ENCODE data around the gene SLIT3.
"Not testable (repeated sequence)": the region's sequence is repeated elsewhere in the genome, so short reads cannot be mapped to it uniquely, and the experiment has no call there.

Gene SLIT3

DNA sequence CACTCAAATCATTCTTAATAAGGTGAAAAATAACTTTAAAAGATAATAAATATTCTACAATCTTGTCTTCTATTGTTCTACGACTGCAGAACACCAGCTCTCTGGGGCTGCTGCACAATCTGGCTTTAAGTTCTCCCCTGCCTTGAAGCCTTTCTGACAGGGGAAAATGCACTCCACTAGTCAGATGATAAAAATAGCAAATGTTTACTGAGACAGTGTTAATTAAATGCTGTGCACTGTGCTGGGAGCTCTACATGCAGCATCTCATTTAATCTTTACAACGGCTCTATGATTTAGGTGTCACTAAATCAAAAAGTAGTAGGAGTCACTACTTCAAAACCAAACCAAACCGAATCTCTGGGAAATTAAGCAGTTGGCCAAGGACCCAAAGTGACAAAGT lies 132.7 kb downstream of the SLIT3 start:
- DNase-seq = no peak

DNA sequence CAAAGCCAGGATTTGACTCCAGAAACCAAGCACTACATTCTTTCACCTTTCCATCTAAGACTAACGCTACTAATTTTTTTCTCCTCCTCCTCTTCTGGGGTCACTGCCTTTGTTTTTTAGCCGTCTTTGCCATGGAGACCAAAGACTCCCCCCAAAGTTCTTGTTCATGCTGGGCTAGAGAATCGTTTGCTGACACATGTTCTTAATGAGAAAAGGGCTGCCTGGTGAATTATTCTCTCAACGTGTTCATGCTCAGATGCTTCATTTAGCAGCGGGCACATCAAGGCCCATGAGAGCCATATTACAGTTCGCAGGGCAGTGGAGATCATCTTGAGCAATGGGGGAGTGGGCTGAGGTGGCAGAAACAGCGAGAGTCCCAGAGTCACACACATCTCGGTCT lies 134.9 kb downstream of the SLIT3 start:
- DNase-seq = no peak

DNA sequence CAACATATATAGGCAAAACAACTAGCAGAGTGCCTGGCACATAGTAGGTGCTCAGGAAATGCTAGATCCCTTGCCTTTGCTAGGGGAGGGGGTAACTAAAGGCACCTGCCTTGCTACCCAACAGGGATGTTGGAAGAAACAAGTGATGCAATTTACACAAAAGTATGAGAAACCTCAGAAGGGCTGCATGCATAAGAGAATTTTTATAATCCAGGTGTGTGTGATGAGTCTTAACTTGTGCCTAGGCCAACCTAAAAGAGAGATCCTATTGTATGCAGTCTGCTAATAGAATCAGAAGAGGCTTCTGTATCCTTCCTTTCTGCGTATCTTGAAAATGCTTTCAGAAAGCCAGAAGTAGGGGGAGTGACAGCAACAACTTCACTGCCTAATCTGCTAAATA lies 135.9 kb downstream of the SLIT3 start:
- no peak for DNase-seq

DNA sequence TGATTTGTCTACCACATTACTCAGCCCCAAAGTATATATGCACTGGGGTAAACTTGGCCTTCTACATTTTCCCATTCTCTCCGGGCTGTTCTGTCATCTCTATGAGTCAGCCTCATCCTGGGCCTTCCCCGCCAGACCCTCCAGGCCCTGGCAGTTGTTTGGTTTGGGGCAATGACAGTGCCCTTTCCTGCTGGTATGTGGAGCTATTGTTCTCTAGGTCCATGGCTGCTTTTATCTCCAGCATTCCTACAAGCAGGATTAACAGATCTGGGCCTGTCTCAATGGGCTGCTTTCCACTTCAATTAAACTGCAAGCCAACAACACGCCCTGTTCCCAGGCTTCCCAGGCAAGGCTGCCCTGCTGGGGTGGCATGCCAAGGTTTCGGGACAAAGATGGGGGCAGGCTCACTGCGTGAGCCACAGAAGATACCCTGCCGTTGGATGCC lies 136.4 kb downstream of the SLIT3 start:
- DNase-seq = no peak

DNA sequence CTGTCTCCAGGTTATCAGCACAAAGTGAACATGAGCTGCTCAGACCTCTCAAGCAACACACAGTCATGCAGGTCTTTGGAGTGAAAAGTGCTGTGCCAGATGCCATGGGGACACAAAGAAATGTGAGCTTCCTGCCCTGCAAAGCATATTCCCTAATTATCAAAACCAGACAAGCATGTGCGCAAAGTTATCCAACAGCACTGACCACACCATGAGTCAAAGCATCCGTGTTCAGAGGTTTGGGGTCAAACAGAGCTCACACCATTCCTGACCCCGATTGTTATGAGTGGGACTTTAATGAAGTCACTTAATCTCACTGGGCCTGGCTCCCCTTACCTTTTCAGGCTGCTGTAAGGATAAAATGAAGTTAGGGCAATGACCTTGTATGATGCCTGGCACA lies 138.5 kb downstream of the SLIT3 start:
- no peak for DNase-seq

DNA sequence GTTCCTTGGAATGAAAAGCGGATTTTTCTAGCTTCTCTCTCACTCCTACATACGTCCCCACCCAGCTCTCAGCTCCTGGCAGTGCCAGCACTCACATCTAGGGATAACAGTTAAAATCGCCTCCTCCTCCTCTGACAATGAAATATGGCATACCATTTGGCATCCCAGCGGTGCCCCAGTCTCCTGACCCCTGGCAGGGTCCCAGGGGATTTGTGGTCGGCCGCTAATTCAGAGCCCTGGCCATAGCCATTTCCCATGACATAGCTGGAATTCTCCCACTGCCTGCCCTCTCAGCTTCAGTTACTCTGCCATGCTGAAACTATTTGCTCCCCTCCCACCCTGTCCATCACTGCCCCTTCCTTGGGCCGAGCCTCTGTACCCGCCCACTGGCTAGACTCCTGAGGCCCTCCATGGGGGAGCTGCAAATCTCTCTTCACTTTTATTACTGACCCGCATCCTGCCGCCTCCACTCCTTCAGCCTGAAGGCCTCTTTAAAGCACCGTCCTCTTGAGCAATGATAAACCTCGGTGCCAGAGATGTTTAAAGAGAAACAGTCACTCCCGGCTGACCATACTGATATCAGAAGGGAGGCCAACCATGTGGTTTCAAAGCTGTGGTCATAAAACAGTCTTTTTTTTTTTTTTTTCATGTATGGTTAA lies 139.8 kb downstream of the SLIT3 start:
- no peak for DNase-seq

DNA sequence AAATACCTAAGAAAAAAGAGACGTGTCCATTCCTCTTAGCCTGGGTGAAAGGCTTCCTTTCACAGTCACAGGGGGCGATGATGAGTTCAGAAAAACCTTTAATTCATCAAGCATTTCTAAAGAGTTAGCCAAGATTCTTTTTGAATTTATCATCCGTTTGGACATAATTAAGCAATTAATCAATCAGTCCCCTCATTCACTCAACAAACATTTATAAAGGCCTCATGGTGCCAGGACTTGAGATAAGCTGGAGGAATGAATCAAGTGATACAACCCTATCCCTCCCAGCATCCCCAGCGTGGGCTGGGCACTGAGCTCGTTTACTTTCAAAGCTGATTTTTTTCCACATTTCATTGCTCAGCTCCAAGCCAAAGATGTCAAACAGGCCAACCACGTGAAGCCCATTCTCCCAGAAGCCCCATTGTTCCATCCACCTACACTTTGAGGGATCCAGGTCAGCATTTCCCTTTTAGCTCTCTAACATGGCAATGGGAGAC lies 140.5 kb downstream of the SLIT3 start:
- no peak for DNase-seq

DNA sequence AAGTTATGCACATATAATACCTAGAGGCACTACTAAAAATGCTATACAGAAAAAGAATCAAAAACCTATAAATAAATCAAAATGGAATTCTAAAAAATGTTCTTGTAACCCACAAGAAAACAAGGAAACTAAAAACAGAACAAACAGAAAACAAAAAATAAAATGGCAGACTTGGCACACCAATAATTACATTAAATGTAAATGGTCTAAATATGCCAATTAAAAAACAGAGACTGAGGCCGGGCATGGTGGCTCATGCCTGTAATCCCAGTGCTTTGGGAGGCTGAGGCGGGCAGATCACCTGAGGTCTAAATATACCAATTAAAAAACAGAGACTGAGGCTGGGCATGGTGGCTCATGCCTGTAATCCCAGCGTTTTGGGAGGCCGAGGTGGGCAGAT lies 142.2 kb downstream of the SLIT3 start:
- DNase-seq = no peak

DNA sequence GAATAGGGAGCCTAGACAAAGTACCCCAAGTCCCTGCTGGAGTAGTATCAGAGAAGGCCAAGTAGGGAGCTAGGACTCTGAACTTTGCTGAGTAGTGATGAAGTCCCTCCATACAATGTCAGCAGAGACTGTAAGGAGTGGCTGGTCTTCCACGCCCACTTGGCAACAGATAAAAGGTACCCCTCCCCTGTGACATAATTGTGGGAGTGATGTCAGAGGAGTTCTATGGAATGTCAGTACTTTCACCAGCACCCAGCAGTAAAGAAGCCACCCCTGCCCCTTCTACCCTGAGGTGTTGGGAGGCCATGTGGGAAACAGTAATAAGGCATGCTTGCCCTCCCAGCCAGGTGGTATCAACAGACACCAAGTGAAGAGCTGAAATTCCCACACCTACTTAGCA lies 143.9 kb downstream of the SLIT3 start:
- DNase-seq = no peak

DNA sequence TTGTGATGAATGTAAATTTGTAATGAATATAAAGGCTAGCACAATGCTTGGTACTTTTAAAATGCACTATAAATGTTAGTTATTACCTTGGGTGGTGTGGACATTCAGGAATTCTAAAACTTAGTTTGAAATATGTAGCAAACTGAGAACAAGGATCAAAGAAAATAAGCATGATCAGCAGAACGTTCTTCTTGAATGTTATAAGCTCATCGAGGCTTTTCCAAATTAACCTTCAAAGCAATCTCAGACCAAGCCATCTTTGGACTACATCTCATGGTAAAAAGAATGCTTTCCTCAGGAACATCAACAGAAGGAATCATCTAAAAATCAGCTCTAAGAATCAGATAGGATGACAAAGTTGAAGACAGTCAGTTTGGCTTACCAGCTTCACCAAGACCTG lies 146.3 kb downstream of the SLIT3 start:
- no peak for DNase-seq

DNA sequence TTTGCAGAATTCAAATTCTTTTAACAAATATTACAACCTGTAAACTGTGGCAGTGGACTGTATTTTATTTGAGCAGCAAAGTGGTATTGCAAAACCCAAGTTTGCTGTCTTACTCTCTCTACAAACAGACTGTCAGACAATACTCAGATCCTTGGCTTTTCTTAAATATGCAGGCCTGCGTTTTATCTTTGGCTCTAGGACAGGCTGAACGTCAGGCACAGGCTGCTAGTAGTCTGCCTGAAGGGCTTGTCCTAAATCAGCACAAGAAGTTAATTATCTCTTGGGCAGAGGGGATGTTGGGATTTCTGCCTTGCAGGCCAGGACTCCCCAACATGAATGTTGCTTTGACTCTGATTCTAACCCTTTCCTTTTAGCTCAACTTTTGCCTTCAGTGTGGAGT lies 147.5 kb downstream of the SLIT3 start:
- no peak for DNase-seq

DNA sequence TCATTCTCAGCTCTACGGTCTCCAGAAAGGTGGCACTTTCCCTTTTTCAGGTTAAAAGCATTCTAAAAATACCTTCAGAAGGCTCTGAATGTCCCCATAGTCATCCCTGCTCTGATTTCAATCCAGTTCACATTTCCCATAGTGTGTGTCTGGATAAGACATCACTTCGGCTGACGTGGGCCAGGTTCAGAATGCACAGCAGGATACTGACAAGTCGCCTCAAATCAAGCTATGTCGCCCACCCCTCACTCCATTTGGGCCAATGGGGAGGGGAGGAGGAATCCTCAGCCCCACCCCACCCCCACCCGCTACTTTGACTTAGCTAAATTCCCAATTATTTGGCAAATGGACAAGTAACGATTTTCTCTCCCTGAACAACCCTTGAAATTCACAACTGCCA lies 148.0 kb downstream of the SLIT3 start:
- no peak for DNase-seq

DNA sequence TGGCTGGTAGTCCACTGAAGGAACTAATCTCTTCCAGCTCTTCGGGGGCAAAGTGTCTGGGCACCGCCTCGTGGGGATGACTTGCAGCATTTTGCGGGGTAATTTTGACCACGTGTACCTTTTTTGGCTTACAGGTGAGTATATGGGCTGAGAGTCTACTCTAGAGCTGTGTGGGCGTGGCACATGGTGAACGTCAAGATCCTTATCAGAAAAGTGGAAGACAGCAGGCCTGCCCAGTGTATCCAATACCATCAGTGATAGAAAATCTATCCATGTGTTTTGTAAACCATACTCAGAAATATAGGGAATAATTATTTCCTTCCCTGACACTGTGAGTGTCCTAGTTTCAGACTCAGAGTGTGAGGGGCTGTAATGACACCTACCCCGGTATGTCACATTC lies 148.5 kb downstream of the SLIT3 start:
- DNase-seq = no peak

DNA sequence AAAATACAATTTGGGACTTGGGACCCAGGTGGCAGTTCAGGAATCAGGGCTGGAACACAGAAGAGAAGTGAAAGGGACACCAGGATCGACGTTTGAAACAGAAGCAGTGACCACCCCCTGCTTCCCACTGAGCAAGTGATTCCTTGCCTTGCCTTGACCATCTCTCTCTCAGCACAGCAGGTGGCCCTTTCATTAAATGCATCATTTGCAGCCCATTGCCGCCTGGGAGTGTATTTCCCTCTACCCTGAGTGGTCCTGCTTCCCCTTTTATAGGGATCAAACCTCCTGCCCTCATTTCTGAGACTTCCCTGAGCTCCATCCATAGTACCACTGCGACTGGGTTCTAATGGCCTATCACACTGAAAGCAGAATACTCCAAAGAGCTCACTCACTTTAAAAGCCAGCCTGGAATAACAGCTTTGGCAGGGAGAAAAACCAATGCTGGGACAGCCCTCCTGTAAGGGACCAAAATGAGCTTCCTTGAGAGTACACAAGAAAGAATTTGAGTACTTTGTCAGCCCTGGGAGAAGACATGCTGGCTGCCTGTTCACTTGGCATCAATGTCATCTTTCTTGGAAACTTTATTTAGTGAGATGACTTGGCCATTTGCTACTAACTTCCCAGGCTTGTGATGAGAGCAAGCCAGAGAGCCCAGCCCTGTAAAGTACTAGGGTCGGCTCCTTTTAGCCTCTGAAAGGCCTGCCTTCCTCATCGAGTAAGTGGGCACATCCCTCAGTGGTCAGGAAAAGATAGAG lies 149.7 kb downstream of the SLIT3 start:
- DNase-seq = no peak

DNA sequence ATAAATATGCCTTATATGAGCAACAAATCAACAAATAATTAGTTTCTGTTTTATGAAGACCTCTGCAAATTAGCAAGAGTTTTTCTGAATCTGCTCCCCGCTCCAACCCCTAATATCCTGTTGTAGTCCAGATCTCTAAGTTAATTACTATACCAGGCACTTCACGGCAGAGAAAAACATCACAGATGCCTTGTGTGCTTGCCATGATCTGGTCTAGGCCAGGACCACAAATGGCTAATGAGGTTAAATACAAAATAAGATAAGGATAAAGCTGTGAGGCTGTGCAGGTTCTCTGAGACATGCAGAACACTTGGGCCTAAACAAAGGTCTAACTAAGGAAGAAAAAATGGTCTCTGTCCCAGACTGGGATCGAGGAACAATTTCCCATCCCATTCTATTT lies 150.8 kb downstream of the SLIT3 start:
- DNase-seq = no peak

DNA sequence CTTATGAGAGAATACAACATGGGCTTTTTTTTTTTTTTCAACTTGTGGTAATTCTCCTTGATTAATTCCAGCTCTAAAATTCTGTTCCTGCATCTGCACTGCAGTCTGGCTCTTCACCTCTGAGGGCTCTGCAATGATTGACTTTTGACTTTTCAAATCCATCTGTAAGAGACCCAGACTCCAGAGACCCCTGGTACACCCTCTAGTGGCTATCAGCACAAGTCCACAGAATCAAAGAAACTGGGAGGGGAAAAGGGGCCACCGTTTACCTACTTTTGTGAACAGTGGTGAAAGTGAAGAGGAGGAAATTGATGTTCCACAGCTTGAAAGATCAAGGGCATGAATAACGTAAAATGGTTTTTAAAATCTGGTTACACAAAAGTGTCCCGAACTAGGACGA lies 151.6 kb downstream of the SLIT3 start:
- peak; percentile 21 for DNase-seq

DNA sequence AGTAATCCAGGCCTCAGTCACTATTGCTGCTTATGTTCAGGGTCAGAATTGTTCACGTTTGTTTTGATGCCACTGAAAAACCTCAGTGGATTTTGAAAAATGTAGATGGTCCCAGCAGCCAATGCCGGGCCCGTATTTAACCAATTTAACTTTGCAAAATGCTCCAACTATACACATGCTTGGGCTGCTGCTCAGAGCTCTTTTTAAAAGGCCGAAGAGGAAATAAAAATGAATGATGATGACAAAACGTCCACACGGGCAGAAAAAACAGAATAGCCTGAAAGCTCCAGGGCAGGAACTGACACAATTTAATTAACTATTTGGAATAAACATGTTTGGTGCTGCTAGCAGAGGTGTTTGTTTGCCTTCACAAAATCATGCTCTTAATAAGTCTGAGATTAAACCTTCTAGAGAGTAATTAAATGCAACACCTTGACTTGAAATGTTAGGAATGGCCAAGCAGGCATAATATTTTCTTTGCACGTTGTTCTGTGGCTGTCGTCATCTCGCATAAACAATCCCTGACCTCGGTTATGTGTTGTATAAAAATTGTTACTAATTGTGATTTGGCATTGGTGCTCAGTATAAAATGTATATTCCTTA lies 152.7 kb downstream of the SLIT3 start:
- DNase-seq = no peak

DNA sequence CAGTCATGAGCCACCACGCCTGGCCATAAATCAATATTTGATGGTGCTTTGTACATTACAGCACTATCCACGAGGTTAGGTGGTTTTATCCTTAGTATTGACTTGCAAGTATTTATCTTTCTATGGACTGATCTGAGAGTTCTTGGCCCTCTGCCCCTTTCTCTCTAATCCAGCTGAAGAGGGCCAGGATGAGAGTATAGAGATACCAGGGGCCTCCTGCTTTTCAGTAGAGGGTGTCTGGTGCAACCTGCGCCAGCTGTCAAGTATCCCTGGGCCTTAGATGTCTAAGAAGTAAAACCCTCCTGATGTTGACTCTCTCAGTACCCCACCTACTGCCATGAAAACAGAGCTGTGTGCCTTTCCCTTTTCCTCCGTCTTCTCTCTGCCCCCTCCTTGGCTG lies 153.4 kb downstream of the SLIT3 start:
- DNase-seq = no peak

DNA sequence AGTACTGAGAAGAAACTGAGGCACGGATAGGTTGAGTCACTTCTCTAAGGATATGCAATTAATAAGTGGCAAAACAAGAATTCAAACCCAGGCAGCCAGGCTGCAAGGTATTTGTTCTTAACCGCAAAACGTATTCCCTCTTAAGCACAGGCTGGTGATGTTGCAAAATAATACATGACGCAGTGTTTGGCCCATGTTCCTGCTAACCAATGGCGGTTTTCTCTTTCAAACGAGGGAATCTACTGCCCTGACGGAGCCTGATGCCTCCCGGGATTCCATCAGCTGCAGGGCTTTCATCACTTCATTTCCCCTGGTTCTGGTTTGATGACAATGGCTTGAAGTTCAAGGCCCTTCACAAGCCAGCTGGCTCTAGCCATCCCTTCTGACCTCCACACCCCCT lies 154.8 kb downstream of the SLIT3 start:
- DNase-seq = no peak

DNA sequence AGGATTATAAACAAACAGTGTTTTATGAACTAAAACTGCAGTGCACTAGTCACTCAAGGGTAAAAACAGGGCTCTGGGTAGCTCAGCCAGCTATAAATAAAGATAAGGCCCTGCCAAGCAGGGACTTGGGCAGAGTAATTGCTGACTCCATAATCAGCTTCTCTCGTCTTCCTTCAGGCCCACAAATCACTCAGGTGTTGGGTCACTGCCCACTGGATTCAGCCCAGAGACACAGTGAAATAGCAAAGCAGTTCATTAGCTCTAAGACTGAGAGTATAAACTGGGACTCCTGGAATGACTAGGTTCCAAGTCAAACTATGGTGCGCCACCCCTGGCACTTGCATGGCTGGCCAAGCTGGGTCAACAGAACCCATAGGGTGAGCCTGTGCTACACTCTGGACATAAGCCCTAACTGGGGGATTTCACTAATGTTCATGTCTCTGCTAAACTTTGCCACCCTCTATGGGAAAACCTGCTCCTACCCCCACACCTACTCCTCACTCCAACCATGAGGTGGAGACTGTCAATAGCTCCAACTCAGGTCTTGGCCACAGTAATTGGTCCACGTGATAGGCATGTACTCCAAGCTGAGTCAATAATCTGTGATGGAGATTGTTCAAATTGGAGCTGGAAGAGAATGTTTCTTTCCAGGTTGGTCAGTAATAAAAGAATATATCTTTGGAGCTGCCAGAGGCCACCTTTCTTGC lies 158.5 kb downstream of the SLIT3 start:
- no peak for DNase-seq

DNA sequence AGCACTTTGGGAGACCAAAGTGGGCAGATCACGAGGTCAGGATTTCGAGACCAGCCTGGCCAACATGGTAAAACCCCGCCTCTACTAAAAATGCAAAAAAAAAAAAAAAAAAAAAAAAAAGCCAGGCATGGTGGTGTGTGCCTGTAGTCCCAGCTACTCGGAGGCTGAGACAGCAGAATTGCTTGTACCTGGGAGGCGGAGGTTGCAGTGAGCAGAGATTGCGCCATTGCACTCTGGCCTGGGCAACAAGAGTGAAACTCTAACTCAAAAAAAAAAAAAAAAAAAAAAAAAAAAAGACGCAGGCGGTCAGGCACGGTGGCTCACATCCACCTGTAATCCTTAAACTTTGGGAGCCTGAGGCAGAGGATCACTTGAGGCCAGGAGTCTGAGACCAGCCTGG lies 160.7 kb downstream of the SLIT3 start:
- not testable (repeated sequence) for DNase-seq

DNA sequence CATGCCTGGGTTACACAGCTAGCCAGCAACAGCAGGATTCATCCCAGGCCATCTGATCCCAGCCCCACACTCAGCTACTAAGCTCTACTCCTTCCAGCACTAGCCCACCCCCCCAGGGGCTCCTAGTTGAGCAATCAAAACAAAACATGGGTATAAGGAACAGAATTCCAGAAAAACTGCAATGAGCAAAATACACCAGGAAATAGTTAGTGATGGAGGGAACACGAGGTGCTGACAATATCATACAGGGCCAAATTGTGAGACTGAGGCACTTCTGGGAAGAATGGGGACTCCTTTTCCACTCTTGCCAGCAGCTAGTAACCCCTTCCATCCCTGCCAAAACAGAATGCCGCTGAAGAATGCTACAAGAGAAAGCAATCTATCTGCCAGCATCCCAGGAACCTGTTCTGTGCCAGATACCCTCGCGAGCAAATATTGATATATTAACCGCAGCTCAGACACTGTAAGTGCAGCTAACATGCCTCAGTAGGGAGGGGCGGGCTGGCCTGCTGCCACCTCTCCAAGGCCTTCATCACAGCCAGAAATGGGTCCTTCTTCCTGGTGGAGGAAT lies 161.4 kb downstream of the SLIT3 start:
- DNase-seq = no peak

DNA sequence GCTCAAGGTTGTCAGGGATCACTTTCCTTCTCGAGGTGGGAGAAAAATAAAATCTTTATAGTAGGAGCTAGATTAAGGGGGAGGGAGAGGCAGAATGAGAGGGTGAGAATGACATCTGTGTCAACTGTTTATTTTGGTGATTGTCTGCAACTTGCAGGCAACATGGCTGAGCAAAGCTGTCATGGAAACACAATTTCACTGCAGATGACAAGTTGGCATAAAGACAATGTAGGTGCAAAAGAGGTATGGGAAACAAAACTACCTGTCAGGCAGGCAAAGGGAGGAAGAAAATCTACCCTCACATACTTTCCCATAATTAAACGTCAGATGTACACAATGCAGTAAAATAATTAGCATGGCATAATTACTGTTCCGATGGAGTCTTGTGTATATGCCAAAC lies 167.4 kb downstream of the SLIT3 start:
- DNase-seq = no peak

Measured in 8988T (cell line).